DOHH2 (cell line): ENCODE data around the gene PLCL1.
A peak's percentile ranks its signal among the peaks of the same experiment; 100 is the strongest.

Experiments
- H3F3A ChIP-seq: fragments of 200-600 bp; sonication (generic), shearing (Covaris generic); 2 replicates; pipeline ENCODE4 v1.6.0; 2016; ENCODE audit warnings: antibody characterized with exemption, mild to moderate bottlenecking; ENCODE audit not compliant: control insufficient read depth, insufficient read depth
- H3K27ac ChIP-seq: fragments of 200-600 bp; sonication (generic); 2 replicates; pipeline ENCODE4 v1.5.1; 2014; ENCODE audit warnings: low read depth, mild to moderate bottlenecking, low read length, moderate library complexity
- H3K27me3 ChIP-seq: fragments of 200-600 bp; sonication (generic); 2 replicates; pipeline ENCODE4 v1.6.1; 2014; ENCODE audit warnings: mild to moderate bottlenecking, low read length, mixed read lengths; ENCODE audit not compliant: control insufficient read depth
- H3K36me3 ChIP-seq: fragments of 200-600 bp; sonication (generic); 2 replicates; pipeline ENCODE4 v1.6.1; 2014; ENCODE audit warnings: mild to moderate bottlenecking, low read length, moderate library complexity, mixed read lengths; ENCODE audit not compliant: control insufficient read depth
- H3K4me1 ChIP-seq: fragments of 200-600 bp; sonication (generic); 2 replicates; pipeline ENCODE4 v1.6.1; 2014; ENCODE audit warnings: mild to moderate bottlenecking, low read length, mixed read lengths; ENCODE audit not compliant: control insufficient read depth
- H3K4me2 ChIP-seq: fragments of 200-600 bp; sonication (generic); 2 replicates; pipeline ENCODE4 v1.6.0; 2014; ENCODE audit warnings: mild to moderate bottlenecking, low read length, moderate library complexity
- H3K4me3 ChIP-seq: fragments of 200-600 bp; sonication (generic); 2 replicates; pipeline ENCODE4 v1.5.1; 2014; ENCODE audit warnings: mild to moderate bottlenecking, low read length, mixed read lengths
- H3K79me2 ChIP-seq: fragments of 200-600 bp; sonication (generic); 2 replicates; pipeline ENCODE4 v1.6.1; 2014; ENCODE audit warnings: mild to moderate bottlenecking, low read length, mixed read lengths; ENCODE audit not compliant: control insufficient read depth
- H3K9me2 ChIP-seq: fragments of 200-600 bp; sonication (generic); replicated peaks from 2 replicates; pipeline ENCODE4 v1.6.1; 2014; ENCODE audit warnings: mild to moderate bottlenecking, low read length, mixed read lengths; ENCODE audit not compliant: control insufficient read depth
- H3K9me3 ChIP-seq: fragments of 200-600 bp; sonication (generic); 2 replicates; pipeline ENCODE4 v1.6.1; 2014; ENCODE audit warnings: antibody characterized with exemption, low read length, mixed read lengths; ENCODE audit not compliant: control insufficient read depth, insufficient read depth
- H4K20me1 ChIP-seq: fragments of 200-600 bp; sonication (generic); 2 replicates; pipeline ENCODE4 v1.6.0; 2014; ENCODE audit warnings: low read depth, mild to moderate bottlenecking, antibody characterized with exemption, low read length, moderate library complexity; ENCODE audit not compliant: control insufficient read depth, insufficient read depth
- EZH2phosphoT487 ChIP-seq: fragments of 200-600 bp; sonication (generic); IDR thresholded peaks from 2 replicates; pipeline ENCODE4 v1.6.1; 2017; ENCODE audit warnings: borderline replicate concordance, mild to moderate bottlenecking, antibody characterized with exemption, low read length, moderate library complexity, mixed read lengths
- TF ChIP-seq, protein P1 (sequence below): fragments of 200-600 bp; sonication (generic); IDR thresholded peaks from one replicate; pipeline ENCODE4 v1.5.1; 2014; ENCODE audit warnings: antibody characterized with exemption, mild to moderate bottlenecking, low read depth, low read length; ENCODE audit not compliant: poor library complexity, severe bottlenecking

The PLCL1 gene

GRCh38 chr2:197801033-197801432, 3.4 kb upstream of the PLCL1 start:
- Histone ChIP-seq H3K27me3 (peaks cover 54% of the 10 kb centered on the region), H3F3A (no peaks in the 10 kb centered on the region), H3K4me3 (no peak overlapping the region), H3K27ac (no peak overlapping the region), H4K20me1 (no peaks in the 10 kb centered on the region), H3K4me1 (peaks cover 10% of the 10 kb centered on the region), H3K79me2 (no peaks in the 10 kb centered on the region), H3K36me3 (no peaks in the 10 kb centered on the region), H3K4me2 (no peak overlapping the region), H3K9me2 (no peaks in the 10 kb centered on the region), H3K9me3 (no peaks in the 10 kb centered on the region)
- TF ChIP-seq, protein P1, sequence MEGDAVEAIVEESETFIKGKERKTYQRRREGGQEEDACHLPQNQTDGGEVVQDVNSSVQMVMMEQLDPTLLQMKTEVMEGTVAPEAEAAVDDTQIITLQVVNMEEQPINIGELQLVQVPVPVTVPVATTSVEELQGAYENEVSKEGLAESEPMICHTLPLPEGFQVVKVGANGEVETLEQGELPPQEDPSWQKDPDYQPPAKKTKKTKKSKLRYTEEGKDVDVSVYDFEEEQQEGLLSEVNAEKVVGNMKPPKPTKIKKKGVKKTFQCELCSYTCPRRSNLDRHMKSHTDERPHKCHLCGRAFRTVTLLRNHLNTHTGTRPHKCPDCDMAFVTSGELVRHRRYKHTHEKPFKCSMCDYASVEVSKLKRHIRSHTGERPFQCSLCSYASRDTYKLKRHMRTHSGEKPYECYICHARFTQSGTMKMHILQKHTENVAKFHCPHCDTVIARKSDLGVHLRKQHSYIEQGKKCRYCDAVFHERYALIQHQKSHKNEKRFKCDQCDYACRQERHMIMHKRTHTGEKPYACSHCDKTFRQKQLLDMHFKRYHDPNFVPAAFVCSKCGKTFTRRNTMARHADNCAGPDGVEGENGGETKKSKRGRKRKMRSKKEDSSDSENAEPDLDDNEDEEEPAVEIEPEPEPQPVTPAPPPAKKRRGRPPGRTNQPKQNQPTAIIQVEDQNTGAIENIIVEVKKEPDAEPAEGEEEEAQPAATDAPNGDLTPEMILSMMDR = no peak
- TF ChIP-seq EZH2phosphoT487 = no peak

GRCh38 chr2:197803033-197803444, 1.4 kb upstream of the PLCL1 start:
- Histone ChIP-seq H3K27me3 (peaks cover 70% of the 10 kb centered on the region), H3F3A (no peaks in the 10 kb centered on the region), H3K4me2 (no peak overlapping the region), H3K9me3 (no peaks in the 10 kb centered on the region), H3K36me3 (no peaks in the 10 kb centered on the region), H4K20me1 (no peaks in the 10 kb centered on the region), H3K27ac (no peak overlapping the region), H3K79me2 (no peaks in the 10 kb centered on the region), H3K9me2 (no peaks in the 10 kb centered on the region), H3K4me1 (peaks cover 10% of the 10 kb centered on the region), H3K4me3 (no peak overlapping the region)
- TF ChIP-seq EZH2phosphoT487 = no peak
- TF ChIP-seq, protein P1 = peak; percentile 69

- Histone ChIP-seq H3K4me1 (peaks cover 10% of the 10 kb centered on the region), H3K4me2 (peak overlapping the region; percentile 82), H3K79me2 (no peaks in the 10 kb centered on the region), H3F3A (no peaks in the 10 kb centered on the region), H3K9me2 (no peaks in the 10 kb centered on the region), H3K27me3 (peaks cover 75% of the 10 kb centered on the region), H3K9me3 (no peaks in the 10 kb centered on the region), H3K36me3 (no peaks in the 10 kb centered on the region), H3K4me3 (peak overlapping the region; percentile 73), H3K27ac (no peak overlapping the region), H4K20me1 (no peaks in the 10 kb centered on the region)
- peak; percentile 93 for TF ChIP-seq EZH2phosphoT487
- TF ChIP-seq, protein P1 = peak; percentile 31
Observed at GRCh38 chr2:197804758-197805714, 643 bp downstream of the PLCL1 start.
